Measurements from ENCODE around the gene MCTP1. TPM values are rescaled to one million over a fixed set of nuclear protein-coding genes. Genes with fewer than 3 reads are reported as not detected.

Gene MCTP1
- total RNA-seq, 4 donors from 2014 or later = 3.3 to 31.4 (median 13.4) TPM

DNA sequence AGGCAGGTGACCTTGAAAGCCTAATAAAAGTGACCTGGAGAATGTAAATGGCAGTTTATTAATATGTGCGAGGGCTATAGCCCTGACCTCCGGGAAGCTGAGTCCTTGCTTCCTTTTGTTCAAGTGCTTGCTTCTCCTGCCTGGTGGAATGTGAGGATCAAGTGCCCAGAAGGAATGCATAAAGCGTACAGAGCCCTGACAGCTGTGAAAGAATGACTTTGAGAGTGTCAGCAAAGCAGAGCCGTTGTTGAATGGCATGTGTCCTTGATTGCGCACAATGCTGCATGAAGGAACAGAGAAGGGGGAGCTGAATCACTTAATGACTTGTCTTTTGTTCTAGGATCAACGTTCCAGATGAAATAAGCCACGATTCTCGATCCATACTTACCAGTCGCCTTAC is 533.4 kb downstream of the MCTP1 start:
- Histone ChIP-seq H3K36me3 (no peaks in the 10 kb centered on the region), H3K27me3 (no peaks in the 10 kb centered on the region), H3K4me3 (no peak overlapping the region), H3K27ac (no peak overlapping the region), H3K4me1 (no peaks in the 10 kb centered on the region), H3K9me3 (no peaks in the 10 kb centered on the region)
- no peak for TF ChIP-seq EP300 (IDR thresholded peaks at IDR 0.05; ENCODE audit: low read depth)
- no peak for TF ChIP-seq POLR2A (IDR thresholded peaks at IDR 0.05)
- TF ChIP-seq POLR2AphosphoS5 (IDR thresholded peaks at IDR 0.05) = no peak
- TF ChIP-seq, protein P1, sequence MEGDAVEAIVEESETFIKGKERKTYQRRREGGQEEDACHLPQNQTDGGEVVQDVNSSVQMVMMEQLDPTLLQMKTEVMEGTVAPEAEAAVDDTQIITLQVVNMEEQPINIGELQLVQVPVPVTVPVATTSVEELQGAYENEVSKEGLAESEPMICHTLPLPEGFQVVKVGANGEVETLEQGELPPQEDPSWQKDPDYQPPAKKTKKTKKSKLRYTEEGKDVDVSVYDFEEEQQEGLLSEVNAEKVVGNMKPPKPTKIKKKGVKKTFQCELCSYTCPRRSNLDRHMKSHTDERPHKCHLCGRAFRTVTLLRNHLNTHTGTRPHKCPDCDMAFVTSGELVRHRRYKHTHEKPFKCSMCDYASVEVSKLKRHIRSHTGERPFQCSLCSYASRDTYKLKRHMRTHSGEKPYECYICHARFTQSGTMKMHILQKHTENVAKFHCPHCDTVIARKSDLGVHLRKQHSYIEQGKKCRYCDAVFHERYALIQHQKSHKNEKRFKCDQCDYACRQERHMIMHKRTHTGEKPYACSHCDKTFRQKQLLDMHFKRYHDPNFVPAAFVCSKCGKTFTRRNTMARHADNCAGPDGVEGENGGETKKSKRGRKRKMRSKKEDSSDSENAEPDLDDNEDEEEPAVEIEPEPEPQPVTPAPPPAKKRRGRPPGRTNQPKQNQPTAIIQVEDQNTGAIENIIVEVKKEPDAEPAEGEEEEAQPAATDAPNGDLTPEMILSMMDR (IDR thresholded peaks at IDR 0.05) = no peak
- intact Hi-C loops (cut with DNase I; ENCODE audit: low total_unique reads) (no loop called here), in situ Hi-C loops (cut with MboI; ENCODE audit: low pct_ligation_motif_present in 1 of 4, low pct_unique_long_range_greater_than_20kb in 1 of 4, low sequenced_read_pairs in 3 of 4) (no loop called here)
- DNase-seq = no peak
- 68 to 75% methylated on average over 9 of the region's 9 CpGs for WGBS, 2 donors (ENCODE audit: low coverage in 1 of 2)

DNA sequence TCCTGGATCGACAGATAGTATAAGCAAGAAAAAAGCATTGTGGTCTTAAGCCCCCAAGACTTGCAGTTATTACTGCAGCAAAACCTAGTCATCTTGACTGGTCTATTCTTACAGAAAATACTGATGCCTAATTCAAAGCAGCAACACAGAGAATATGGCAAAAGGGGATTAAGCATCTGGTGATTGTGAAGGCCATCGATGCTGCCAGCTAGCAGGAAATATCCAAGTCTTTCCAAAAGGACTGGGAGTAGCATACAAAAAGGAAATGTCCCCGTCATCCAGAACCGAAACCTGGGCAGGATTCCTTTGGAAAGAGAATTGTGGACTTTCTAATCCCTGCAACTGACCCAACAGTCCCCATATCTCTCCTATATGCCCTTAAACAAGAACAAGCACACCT is 534.2 kb downstream of the MCTP1 start:
- Histone ChIP-seq H3K27me3 (no peaks in the 10 kb centered on the region), H3K9me3 (no peaks in the 10 kb centered on the region), H3K4me3 (no peak overlapping the region), H3K4me1 (no peaks in the 10 kb centered on the region), H3K27ac (no peak overlapping the region), H3K36me3 (no peaks in the 10 kb centered on the region)
- intact Hi-C loops (cut with DNase I; ENCODE audit: low total_unique reads) (no loop called here), in situ Hi-C loops (cut with MboI; ENCODE audit: low pct_ligation_motif_present in 1 of 4, low pct_unique_long_range_greater_than_20kb in 1 of 4, low sequenced_read_pairs in 3 of 4) (no loop called here)
- no peak for DNase-seq
- TF ChIP-seq POLR2A (IDR thresholded peaks at IDR 0.05) (no peak), POLR2AphosphoS5 (IDR thresholded peaks at IDR 0.05) (no peak), EP300 (IDR thresholded peaks at IDR 0.05; ENCODE audit: low read depth) (no peak)
- TF ChIP-seq, protein P1 (IDR thresholded peaks at IDR 0.05) = no peak
- WGBS, 2 donors (ENCODE audit: low coverage in 1 of 2) = 68 to 82% methylated on average over 3 to 4 of the region's 4 CpGs

DNA sequence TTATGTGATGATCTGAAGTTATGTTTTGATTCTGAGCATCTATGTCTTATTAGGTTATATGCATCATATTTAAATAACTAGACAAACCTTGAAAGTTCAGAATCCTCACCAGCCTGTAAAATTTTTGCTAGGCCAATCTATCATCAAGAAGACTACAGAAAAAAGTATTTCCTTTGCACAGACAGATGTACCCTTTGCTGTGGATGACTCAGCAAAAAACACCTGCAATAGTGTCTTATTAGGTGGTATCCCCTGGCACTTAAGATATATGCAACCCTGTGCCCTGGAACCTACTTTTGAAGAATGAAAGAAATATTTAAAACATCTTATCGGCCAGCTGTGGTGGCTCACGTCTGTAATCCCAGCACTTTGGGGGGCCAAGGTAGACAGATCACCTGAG is 535.9 kb downstream of the MCTP1 start:
- no peak for DNase-seq
- TF ChIP-seq, protein P1 (IDR thresholded peaks at IDR 0.05) = no peak
- no peak for TF ChIP-seq POLR2A (IDR thresholded peaks at IDR 0.05)
- no peak for TF ChIP-seq EP300 (IDR thresholded peaks at IDR 0.05; ENCODE audit: low read depth)
- no peaks in the 10 kb centered on the region for H3K27me3 ChIP-seq
- in situ Hi-C loops (cut with MboI; ENCODE audit: low pct_ligation_motif_present in 1 of 4, low pct_unique_long_range_greater_than_20kb in 1 of 4, low sequenced_read_pairs in 3 of 4) = no loop called here
- intact Hi-C loops (cut with DNase I; ENCODE audit: low total_unique reads) = no loop called here
- H3K4me1 ChIP-seq = no peaks in the 10 kb centered on the region
- WGBS, 2 donors (ENCODE audit: low coverage in 1 of 2) = 82% methylated on average over 2 of the region's 2 CpGs; no CpG with 5 or more reads in 1 of the 2 donors
- H3K9me3 ChIP-seq = no peaks in the 10 kb centered on the region
- H3K36me3 ChIP-seq = no peaks in the 10 kb centered on the region
- H3K4me3 ChIP-seq = no peak overlapping the region
- H3K27ac ChIP-seq = no peak overlapping the region

DNA sequence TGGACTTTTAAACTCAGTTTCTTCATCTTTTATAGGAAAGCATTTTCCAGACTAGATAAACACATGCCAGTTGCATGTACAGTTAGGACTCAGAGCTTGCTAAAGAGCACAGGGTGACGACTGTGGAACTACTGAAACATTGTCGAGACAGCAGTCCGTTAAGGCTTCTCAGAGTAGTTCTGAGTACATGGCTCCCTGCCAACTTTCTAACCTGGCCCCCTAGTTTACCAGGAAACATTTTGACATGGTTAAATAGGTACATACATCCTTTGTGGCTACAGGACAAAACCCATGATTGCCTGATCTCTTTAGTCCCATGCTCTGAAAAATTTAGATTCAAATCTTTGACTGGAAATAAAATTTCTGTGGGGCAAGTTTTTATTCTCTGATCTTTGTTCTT is 536.7 kb downstream of the MCTP1 start:
- no peak for DNase-seq
- Histone ChIP-seq H3K4me3 (no peak overlapping the region), H3K27ac (no peak overlapping the region), H3K4me1 (no peaks in the 10 kb centered on the region), H3K36me3 (no peaks in the 10 kb centered on the region), H3K27me3 (no peaks in the 10 kb centered on the region), H3K9me3 (no peaks in the 10 kb centered on the region)
- intact Hi-C loops (cut with DNase I; ENCODE audit: low total_unique reads) (no loop called here), in situ Hi-C loops (cut with MboI; ENCODE audit: low pct_ligation_motif_present in 1 of 4, low pct_unique_long_range_greater_than_20kb in 1 of 4, low sequenced_read_pairs in 3 of 4) (no loop called here)
- TF ChIP-seq POLR2A (IDR thresholded peaks at IDR 0.05) (no peak), POLR2AphosphoS5 (IDR thresholded peaks at IDR 0.05) (no peak), EP300 (IDR thresholded peaks at IDR 0.05; ENCODE audit: low read depth) (no peak)
- TF ChIP-seq, protein P1 (IDR thresholded peaks at IDR 0.05) = no peak
- 79 to 100% methylated on average over 3 of the region's 3 CpGs for WGBS, 2 donors (ENCODE audit: low coverage in 1 of 2)

All from transverse colon (tissue), 4 donors.